GM10266 (cell line): ENCODE results near the gene GAL3ST2.

Source experiments
- DNase-seq: peaks from one replicate; pipeline ENCODE4 v3.0.0; 2012; ENCODE audit errors: extremely low spot score
- TF ChIP-seq, protein P1 (sequence below): IDR thresholded peaks from 2 replicates; pipeline ENCODE4 v1.5.1; 2012; ENCODE audit warnings: mild to moderate bottlenecking, low read depth; ENCODE audit not compliant: control insufficient read depth, insufficient read depth; ENCODE audit errors: missing control alignments

The GAL3ST2 gene

DNA sequence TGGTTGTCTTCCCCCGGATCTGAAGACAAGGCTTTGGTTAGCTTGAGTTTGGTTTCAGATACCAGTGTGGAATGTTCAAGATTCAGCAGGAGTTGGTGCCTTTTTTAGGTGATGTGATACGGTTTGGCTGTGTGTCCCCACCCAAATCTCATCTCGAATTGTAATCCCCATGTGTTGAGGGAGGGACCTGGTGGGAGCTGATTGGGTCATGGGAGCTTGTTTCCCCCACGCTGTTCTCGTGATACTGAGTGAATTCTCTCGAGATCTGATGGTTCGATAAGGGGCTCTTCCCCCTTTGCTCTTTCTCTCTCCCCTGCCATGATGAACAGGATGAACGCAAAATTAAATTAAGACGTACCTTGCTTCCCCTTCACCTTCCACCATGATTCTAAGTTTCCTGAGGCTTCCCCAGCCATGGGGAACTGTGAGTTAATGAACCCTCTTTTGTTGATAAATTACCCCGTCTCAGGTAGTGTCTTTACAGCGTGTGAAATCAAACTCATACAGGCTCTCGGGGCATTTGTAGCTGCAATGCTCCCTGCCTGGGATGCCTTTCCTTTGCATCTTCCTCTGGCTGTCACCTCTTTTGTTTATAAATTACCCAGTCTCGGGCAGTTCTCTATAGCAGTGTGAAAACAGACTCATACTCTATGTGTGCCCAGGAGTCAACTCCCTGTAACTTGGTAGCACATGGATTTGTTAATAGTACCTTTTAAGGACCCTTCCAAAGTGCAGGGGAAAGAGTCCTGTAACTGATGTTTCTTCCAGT lies 60.8 kb downstream of the GAL3ST2 start:
- TF ChIP-seq, protein P1, sequence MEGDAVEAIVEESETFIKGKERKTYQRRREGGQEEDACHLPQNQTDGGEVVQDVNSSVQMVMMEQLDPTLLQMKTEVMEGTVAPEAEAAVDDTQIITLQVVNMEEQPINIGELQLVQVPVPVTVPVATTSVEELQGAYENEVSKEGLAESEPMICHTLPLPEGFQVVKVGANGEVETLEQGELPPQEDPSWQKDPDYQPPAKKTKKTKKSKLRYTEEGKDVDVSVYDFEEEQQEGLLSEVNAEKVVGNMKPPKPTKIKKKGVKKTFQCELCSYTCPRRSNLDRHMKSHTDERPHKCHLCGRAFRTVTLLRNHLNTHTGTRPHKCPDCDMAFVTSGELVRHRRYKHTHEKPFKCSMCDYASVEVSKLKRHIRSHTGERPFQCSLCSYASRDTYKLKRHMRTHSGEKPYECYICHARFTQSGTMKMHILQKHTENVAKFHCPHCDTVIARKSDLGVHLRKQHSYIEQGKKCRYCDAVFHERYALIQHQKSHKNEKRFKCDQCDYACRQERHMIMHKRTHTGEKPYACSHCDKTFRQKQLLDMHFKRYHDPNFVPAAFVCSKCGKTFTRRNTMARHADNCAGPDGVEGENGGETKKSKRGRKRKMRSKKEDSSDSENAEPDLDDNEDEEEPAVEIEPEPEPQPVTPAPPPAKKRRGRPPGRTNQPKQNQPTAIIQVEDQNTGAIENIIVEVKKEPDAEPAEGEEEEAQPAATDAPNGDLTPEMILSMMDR = no peak
- DNase-seq = no peak

DNA sequence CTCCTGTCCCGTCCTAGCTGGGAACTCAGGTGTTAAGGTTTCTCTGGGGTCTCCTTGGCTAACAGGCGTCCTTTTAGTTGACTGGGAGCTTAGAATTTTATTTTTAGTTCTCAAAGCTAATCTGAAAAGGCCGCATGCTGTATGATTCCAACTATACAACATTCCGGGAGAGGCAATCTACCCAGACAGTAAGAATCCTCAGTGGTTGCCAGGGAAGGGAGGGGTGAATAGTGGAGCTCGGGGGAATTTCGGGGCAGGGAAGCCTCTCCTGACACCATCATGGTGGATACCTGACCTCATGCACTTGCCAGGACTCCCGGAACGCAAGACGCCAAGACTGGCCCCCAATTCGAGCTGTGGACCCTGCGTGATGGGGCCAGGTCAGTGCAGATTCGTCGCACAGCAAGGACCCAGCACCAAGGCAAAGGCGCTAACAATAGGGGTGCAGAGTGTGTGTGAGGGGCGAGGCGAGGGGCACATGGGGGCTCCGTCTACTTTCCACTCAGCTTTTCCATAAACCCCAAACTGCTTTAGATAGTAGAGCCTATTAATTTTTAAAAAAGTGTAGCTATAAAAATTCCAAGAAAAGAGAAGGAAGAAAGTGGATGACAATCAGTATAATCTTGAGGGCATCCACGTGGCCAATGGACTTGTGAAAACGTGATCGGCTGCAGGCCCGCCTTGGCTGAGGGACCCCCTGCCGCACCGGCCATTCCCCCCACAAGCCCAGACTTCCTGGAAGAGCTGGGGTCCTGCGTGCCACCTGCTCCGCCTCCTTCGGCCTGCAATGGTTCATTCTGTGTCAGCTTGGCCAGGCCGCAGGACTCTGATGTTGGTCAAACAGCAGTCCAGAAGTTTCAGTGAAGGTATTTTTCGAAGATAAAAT lies 64.8 kb downstream of the GAL3ST2 start:
- TF ChIP-seq, protein P1 = no peak
- DNase-seq = no peak

DNA sequence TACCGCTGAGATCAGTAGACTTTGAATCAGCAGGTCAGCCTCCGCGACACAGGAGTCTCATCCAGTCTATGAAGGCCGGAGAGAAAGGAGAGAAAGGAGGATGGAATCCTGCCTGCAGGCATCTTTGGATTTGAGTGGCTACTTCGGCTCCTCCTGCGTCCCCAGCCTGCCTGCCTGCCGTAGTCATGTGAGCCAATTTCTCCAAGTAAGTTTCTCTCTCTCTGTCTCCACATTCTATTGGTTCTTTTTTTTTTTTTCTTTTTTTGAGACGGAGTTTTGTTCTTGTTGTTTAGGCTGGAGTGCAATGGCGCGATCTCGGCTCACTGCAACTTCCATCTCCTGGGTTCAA lies 65.4 kb downstream of the GAL3ST2 start:
- DNase-seq = no peak
- TF ChIP-seq, protein P1 = no peak

DNA sequence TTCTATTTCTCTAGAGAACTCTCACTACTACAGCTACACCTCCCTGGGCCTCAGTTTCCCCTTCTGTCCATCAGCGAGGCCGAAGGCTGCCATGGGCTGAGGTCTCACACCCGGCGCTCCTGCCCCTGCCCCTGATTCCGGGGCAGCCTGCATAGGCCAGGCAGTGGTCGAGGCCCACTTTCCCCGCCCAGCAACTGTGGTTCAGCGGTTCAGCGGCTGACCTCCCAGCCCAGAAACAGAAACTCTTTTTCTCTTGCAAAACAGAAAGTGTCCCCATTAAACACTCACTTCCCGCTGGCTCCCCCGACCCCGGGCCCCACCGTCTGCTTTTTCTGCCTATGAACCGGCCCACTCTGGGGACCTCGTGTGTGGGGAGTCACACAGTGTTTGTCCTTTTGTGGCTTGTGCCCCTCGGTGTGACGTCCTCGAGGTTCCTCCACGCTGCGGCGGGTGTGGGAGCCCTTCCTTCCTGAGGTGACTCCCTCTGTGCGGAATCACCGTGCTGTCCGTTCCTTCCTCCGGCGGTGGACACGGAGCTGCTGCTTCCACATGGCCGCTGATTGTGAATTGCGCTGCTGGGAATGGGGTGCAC lies 66.1 kb downstream of the GAL3ST2 start:
- DNase-seq = peak; percentile 89
- TF ChIP-seq, protein P1 = no peak

DNA sequence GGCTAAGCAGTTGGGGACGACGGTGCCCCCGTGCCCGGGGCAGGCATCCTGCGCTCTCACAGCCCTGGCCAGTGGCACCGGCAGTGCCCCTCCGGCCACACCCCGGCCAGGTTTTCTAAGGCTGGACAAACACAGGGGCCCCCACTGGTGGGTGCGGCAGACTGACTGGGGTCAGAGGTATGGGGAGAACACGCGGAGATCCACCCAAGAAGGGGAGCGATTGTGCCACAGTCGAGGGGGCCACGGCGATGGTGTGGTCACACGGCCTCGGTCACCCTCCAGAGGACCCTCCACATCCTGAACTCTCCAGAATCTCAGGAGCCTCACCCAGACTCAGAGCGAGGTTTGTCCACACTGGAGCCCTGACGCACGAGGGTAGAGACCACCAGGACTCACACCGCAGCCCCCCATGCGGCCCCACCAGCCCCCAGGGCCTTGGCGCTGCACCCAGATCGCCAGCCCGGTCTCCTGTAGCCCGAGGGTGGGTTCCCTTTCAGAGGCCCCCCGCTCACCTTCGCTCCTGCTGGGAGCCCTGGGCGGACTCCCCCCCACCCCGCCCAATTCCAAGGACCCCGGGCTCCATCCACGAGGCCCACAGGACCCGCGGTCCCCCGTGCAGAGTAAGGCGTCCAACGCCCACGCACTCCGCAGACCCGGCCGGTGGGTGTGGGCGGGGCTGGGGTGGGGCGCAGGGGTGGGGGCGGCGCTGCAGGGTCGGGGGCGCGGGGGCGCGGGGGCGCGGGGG lies 66.9 kb downstream of the GAL3ST2 start:
- peak; percentile 51 for DNase-seq
- TF ChIP-seq, protein P1 = no peak

DNA sequence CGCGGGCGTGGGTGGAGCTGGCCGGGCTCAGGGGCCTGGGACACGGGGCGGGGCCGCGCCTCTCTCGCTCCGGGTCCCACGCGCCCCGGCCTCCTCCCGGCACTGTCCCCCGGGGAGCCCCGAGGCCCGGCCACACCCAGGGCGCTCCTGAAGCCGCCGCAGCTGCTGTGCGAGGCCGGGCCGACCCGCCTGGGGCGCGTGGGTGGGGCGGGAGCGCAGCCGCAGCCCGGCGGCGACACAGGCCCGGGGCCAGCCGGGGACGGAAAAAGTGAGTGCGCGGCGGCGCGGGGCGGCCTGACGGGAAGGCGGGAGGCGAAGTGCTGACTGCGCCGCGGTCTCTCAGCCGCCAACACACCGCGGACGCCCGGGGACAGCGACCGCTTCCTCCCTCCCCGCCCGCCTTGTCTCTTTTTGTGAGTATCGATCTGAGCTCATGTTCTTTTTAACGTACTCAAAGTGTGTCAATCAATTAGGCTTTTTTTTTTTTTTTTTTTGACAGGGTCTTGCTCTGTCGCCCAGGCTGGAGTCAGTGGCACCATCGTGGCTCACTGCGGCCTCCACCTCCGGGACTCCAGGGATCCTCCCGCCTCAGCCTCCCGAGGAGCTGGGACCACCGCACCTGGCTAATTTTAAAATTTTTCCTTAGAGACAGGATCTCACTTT lies 67.6 kb downstream of the GAL3ST2 start:
- TF ChIP-seq, protein P1 = no peak

More for the DNA sequence above, 67.6 kb downstream of the GAL3ST2 start:
- DNase-seq = peak; percentile 93
